GM03348 (cell line): ENCODE results near the gene NR1I2.

Source experiments
- DNase-seq: peaks from one replicate; pipeline ENCODE4 v3.0.0; 2012; ENCODE audit warnings: low spot score

Gene NR1I2

DNA sequence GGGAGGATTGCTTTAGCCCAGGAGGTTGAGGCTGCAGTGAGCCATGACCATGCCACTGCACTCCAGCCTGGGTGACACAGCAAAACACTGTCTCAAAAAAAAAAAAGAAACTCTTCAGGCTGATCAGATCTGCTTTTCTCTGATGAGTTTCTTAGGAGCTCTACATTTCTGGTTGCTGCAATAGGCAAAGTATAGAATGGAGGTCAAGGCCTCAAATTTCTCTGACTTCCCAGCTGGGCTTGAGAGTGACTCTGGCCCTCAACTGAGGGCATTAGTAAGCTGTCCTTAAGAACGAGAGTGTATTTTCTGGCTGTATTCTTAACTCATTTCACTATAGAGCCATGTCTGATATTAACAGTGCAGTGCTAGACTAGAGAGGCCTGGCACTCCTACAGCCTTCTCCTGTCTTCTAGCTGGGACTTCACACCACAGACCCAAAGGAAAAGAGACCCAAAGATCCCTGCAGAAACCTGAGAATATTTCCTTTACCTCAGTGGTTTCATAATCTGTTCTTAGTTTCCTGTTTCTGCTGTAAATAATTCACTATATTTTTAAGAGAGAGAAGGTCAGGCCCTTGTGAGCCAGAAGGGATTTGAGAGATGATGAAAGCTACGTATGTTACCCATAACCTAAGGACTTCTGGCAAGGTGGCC, 2.0 kb upstream of the NR1I2 start:
- DNase-seq = no peak

DNA sequence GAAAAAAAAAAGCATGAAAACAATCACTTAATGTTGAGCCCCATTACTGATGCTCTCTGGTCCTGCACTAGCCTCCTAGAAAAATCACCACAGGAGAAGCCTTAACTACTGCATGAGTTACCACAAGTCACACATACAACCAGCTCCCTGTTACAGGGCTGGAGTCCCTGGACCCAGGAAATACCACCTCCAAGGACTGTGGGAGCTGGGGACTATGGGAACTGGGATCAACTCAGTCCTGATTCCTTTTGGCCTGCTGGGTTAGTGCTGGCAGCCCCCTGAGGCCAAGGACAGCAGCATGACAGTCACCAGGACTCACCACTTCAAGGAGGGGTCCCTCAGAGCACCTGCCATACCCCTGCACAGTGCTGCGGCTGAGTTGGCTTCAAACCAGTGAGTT, 559 bp downstream of the NR1I2 start:
- DNase-seq = no peak

DNA sequence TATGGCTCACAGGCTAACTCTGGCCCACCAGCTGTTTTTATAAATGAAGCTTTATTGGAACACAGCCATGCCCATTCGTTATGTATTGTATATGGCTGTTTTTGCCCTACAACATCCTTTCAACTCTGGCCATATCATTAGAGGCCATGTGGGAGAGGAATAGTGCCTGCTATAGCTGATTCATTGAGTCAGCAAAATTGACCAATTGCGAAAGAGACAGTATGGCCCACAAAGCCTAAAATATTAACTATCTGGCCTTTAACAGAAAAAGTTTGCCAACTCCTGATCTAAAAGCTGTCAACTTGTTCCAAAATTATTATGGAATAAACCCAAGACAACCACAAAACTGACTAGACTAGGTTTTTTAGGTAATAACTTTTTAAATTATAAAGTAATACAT, 1.4 kb downstream of the NR1I2 start:
- no peak for DNase-seq

DNA sequence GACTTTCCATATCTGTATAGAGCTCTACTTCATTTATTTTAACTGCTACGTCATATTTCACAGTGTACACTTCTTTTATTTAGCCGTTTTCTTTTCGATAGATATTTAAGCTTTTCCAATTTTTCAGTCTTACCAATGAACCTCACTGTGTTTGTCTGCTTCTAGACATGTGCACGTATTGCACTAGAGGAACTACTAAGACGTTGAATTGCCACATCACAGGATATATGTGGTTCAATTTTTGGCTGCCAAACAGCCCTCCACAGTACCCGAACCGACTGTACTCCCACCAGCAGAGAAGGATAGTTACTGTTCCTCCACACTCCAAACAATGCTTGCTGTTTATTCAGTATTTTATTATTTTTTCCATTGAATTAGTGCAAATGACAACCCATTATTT, 2.0 kb downstream of the NR1I2 start:
- no peak for DNase-seq

DNA sequence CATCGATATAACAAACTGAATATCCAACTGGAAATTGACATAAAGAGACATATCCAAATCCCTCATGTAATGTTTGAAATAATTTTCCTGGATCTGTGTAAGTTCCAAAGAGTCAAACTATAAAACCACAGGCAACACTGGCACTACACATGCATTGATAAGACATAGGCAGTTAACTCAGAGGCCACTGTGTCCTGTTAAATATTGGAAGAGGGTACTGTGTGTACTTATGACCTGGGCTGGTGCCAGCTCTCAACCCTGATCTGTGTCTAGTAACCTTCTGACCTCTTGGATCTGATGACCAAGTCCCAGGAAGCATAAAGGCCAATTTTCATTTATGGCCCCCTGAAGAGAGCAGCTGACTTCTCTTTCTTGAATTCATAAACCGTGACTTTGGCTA, 4.5 kb downstream of the NR1I2 start:
- DNase-seq = no peak

DNA sequence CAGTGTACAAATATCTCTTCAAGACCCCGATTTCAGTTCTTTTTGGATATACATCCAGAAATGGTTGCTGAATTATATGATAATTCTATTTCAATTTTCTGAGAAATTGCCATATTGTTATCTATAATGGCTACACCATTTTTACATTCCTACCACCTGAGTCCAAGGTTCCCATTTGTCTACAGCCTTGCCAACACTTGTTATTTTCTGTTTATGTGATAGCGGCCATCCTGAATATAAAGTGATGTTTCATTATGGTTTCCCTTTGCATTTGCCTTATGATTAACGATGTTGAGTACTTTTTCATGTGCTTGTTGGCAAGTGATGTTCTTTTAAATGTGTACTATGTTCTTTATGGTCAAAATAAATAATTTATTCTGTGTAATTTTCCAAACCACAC, 8.5 kb downstream of the NR1I2 start:
- no peak for DNase-seq

DNA sequence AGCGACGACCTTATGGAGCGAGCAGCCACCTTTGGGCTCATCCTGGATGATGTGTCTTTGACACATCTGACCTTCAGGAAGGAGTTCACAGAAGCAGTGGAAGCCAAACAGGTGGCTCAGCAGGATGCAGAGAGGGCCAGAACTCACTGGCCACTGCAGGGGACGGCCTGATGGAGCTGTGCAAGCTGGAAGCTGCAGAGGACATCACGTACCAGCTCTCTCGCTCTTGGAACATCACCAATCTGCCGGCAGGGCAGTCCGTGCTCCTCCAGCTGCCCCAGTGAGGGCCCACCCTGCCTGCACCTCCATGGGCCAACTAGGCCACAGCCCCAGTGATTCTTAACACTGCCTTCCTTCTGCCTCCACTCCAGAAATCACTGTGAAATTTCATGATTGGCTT, 10.4 kb downstream of the NR1I2 start:
- DNase-seq = no peak

DNA sequence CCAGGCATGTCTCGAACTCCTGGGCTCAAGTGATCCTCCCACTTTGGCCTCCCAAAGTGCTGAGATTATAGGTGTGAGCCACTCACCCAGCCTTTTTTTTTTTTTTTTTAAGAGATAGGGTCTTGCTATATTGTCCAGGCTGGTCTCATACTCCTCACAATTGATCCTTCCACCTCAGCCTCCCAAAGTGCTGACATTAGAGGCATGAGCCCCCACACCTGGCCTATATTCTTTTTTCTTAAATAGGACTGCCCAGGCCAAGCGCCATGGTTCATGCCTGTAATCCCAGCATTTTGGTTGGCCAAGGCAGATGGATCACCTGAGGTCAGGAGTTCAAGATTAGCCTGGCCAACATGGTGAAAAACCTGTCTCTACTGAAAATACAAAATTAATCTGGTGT, 12.5 kb downstream of the NR1I2 start:
- no peak for DNase-seq

DNA sequence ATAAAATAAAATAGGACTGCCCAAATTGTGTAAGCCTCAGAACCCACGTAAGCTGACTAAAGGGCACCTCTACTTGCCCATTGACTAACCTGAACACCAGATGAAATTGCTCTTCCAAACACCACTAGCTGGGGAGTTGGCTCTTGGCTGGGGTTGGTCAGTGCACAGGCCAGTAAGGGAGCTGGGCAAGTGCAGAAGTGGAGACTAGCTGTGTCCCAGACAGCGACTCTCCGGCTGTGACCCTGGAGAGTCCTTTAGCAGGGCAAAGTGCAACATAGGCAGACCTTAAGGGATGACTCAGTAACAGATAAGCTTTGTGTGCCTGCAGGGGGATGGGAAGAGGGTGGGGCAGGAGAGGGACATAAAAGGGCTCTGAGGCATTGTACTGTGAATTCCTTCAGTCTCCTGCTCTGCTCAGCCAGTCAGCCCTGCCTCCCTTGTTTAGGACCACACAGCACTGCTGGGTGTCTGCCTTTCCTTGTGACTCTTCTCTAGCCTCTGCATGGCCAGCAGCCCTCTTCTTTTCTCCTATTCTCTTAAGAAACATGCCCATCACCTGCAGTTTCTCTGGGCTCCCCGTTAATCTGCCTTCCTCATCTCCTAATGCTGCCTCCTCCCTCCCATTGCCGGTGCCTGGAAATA, 13.2 kb downstream of the NR1I2 start:
- no peak for DNase-seq

DNA sequence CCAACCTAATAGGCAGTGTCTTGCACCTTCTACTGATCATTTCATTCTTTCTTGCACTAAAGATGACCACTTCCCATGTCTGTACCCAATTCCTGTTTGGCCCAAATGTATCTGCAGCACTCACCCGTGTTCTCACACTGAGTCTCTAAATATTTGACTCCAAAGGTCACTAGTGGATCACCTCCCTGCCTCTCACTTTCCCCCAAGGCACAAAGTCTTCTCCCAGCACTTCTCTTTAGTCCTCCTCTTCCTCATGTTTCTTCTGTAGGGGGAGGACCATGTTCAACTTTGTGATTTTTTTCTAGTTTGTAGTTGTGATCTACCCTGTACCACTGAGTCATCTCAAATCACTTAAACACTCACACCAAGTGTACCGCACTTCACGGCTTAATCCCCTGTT, 13.9 kb downstream of the NR1I2 start:
- no peak for DNase-seq

DNA sequence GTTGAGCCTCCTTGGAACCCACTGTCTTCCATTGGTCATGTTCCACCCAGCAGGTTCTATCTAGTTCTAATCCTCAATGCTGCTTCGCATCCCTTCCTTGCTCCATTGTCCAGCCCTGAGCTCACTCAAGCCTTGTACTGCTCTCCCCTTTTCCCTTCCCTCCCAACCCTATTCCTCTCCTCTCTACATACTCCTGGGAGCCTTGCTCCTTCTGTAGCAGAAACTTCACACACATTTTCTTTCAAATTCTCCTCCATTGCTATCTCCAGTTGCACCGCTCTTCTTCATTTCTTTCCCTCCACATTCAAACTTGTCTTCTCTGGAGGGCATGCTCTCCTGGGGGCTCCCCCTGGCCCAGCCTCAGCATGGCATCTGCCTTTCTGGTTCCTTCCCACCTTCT, 14.5 kb downstream of the NR1I2 start:
- no peak for DNase-seq

DNA sequence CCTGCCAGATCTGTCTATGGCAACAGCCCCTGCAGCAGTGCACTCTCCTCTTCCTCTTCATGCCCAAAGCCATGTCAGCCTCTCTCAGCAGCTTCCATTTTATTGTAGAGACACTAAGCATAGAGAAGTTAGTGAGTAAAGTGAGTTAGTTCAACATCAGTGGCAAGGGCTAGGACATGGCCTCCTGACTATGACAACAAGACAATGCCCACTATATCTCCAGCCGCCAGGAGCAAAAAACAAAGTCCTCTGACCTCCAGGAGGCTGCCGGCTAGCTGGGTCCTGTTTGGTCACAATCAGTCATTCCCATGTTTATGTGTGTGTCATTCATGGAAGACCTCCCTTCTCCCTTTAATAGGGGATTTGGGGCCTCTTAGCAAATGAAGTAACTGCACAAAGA, 14.9 kb downstream of the NR1I2 start:
- DNase-seq = no peak

DNA sequence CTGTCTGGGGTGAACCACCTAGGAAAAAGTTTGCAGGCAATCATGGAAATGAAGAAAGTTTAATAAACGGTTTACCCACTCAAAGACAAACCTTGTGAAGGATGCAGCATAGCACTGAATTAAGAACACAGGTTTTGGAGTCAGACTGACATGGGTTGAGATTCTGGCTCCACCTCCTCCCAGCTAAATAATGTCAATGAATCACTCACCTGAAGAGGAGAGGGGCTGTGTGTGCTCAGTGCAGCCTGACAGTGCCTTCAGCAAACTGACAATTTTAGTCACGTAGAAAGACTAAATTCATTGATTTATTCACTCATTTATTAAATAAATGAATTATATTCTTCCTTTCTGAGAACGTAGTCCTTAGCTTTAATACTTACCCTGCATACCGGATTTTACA, 18.9 kb downstream of the NR1I2 start:
- no peak for DNase-seq

DNA sequence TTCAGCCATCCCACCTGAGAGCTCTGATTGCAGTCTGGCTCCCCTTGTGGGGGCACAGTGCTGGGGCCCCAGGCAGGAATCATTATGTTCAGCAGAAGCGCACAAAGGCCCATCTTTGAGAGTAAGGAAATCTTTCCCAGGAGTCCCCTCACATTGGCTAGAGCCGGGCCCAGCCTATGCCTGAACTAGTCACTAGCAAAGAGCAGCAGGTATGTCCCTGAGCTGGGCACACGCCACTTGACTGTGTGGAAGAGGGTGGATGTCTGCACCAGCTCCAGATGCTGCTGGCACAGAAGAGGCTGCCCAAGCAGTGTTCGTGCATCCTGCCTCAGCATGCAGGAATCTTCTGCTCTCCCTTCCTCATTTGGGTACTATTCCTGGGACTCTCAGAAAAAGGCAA, 26.3 kb downstream of the NR1I2 start:
- DNase-seq = no peak

DNA sequence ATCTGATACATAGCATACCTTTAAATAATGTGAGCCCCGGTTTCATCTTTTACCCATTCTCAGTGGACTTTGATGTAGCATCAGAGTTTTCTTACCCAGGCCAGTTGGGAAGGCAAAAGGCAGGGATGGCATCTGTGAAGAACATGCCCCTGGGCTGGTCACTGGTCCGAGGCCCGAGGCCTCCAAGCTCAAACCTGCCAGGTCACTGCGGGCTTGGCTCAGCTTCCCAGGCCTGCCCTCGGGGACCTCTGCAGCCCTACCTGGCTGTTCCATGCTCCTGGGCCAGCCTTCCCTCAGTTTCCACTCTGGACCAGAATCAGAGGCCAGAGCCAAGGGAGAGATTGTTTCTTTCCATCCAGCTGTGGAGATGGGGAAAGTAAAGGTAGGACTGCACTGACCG, 26.9 kb downstream of the NR1I2 start:
- no peak for DNase-seq

DNA sequence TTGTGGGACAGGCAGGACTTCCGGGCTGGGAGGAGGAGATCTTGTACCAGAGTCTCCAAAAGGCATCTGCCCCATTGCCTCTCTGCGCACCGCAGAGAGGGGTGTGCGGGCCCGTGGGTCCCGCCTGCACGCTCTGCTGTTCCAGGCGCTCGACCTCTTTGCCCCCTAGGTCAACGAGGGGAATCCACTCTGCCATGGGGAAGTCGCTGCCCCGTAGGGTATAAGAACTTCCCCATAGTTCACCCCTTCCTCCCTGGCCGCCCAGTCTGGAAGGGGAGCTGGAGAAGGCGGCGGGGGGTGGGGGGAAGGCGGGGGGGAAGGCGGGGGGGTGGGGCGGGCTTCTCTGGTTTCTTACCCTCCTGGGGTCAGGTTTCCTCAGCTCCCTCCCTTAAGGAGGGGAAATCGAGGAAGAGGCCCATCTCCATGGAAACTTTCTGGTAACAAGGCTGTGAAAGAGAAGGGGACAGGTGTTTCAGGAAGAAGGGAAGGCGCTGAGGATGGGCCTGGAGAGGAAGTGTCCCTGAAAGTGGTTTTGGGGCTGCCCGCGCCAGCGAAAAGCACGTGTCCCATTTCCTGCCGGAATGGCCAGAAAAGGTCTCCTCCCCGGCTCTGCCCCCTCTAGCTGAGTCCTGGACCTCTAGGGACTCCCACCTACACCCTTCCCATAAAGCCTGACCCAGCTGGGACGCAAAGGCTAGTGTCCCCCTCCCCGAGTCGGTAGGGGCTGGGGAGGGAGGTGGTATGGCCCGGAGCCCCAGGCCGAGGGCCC, 27.5 kb downstream of the NR1I2 start:
- DNase-seq = peak; percentile 35

DNA sequence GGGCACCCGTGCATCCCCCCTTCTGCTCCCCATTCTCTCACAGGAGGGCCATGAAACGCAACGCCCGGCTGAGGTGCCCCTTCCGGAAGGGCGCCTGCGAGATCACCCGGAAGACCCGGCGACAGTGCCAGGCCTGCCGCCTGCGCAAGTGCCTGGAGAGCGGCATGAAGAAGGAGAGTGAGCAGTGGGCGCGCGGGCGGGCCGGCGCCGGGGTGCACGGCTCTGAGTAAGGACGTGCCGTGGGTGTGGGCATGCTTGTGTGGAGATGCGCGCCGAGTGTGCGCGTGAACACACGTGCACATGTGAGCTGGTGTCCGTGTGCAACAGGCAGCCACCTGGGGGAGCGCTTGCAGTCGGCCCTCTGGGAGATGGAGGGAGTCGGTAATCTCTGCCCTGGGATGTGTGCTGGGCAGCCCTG, 28.1 kb downstream of the NR1I2 start:
- DNase-seq = peak; percentile 67

DNA sequence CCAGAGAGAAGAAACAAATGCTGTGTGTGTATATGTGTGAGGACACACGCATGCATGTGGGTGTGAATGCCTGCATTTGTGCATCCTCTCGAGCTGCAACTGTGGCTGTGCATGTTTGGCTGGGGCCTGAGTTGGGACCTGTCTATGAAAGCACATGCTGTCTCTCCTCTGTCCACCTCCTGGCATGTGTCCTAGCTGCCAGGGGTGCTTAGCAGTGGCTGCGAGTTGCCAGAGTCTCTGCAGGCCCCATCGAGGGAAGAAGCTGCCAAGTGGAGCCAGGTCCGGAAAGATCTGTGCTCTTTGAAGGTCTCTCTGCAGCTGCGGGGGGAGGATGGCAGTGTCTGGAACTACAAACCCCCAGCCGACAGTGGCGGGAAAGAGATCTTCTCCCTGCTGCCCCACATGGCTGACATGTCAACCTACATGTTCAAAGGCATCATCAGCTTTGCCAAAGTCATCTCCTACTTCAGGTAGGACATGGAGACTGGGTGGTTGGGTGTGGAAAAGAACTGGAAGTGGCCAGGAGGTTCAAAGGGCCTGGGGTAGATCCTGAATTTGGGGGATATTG, 30.7 kb downstream of the NR1I2 start:
- DNase-seq = no peak

DNA sequence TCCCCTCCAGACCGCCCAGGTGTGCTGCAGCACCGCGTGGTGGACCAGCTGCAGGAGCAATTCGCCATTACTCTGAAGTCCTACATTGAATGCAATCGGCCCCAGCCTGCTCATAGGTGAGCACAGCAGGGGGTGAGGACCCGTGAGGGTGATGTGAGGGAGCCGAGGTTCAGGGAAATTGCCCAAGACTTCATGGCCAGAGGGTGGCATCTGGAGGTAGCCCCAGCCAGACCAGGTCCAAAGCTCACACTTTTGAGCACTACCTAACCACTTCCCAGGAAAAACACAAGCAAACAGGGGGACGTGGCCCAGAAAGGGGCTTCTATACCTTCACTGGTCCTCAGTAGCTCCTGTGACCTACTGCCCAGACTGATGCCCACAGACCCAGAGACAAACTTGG, 33.8 kb downstream of the NR1I2 start:
- no peak for DNase-seq

DNA sequence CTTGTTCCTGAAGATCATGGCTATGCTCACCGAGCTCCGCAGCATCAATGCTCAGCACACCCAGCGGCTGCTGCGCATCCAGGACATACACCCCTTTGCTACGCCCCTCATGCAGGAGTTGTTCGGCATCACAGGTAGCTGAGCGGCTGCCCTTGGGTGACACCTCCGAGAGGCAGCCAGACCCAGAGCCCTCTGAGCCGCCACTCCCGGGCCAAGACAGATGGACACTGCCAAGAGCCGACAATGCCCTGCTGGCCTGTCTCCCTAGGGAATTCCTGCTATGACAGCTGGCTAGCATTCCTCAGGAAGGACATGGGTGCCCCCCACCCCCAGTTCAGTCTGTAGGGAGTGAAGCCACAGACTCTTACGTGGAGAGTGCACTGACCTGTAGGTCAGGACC, 35.2 kb downstream of the NR1I2 start:
- DNase-seq = no peak

DNA sequence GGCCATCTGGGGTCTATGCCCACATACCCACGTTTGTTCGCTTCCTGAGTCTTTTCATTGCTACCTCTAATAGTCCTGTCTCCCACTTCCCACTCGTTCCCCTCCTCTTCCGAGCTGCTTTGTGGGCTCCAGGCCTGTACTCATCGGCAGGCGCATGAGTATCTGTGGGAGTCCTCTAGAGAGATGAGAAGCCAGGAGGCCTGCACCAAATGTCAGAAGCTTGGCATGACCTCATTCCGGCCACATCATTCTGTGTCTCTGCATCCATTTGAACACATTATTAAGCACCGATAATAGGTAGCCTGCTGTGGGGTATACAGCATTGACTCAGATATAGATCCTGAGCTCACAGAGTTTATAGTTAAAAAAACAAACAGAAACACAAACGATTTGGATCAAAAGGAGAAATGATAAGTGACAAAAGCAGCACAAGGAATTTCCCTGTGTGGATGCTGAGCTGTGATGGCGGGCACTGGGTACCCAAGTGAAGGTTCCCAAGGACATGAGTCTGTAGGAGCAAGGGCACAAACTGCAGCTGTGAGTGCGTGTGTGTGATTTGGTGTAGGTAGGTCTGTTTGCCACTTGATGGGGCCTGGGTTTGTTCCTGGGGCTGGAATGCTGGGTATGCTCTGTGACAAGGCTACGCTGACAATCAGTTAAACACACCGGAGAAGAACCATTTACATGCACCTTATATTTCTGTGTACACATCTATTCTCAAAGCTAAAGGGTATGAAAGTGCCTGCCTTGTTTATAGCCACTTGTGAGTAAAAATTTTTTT, 35.9 kb downstream of the NR1I2 start:
- DNase-seq = no peak

DNA sequence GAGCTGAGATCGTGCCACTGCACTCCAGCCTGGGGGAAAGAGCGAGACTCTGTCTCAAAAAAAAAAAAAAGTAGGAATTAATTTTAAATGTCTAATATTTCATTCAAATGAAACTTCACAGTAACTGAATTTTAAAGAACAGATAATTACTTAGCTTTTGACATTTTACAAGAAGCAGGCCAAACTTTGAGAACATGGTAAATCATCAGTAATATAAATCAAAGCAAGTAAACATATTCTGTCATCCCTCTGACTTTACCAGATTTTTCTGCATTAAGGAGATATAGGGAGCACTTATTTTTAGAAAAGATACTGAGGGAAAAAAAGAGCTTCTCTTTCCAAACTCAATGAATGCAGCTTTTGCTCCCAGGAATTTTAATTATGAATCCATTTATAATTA, 37.0 kb downstream of the NR1I2 start:
- DNase-seq = no peak
